Right renal pelvis (tissue), 4 donors: ENCODE data around the gene LYSMD1. TPM values are rescaled to one million over a fixed set of nuclear protein-coding genes. Genes with fewer than 3 reads are reported as not detected.

Experiments used
- DNase-seq, 4 donors: peaks; one replicate each; pipeline ENCODE4 v3.0.0-alpha.2; 2013; ENCODE audit warnings: low read depth in 4 of 4, low spot score in 3 of 4, missing footprints in 1 of 4
- polyA plus RNA-seq, 4 donors: library from polyadenylated mRNA; unstranded; fragments of 120-200 nt; gene quantifications; one replicate each; pipeline ENCODE4 v1.2.1, GENCODE V29; 2013; ENCODE audit not compliant: insufficient read length in 4 of 4

Gene LYSMD1
- polyA plus RNA-seq, 4 donors, result 16.9 to 19.1 (median 17.2) TPM

GRCh38 chr1:151143986-151144385 lies 21.7 kb downstream of the LYSMD1 start:
- DNase-seq, result no peak

GRCh38 chr1:151143057-151143435 lies 22.7 kb downstream of the LYSMD1 start:
- no peak for DNase-seq

- DNase-seq, result no peak
Observed at GRCh38 chr1:151142411-151143056, 23.2 kb downstream of the LYSMD1 start.

GRCh38 chr1:151137789-151138188 lies 27.9 kb downstream of the LYSMD1 start:
- DNase-seq, result no peak

DNA sequence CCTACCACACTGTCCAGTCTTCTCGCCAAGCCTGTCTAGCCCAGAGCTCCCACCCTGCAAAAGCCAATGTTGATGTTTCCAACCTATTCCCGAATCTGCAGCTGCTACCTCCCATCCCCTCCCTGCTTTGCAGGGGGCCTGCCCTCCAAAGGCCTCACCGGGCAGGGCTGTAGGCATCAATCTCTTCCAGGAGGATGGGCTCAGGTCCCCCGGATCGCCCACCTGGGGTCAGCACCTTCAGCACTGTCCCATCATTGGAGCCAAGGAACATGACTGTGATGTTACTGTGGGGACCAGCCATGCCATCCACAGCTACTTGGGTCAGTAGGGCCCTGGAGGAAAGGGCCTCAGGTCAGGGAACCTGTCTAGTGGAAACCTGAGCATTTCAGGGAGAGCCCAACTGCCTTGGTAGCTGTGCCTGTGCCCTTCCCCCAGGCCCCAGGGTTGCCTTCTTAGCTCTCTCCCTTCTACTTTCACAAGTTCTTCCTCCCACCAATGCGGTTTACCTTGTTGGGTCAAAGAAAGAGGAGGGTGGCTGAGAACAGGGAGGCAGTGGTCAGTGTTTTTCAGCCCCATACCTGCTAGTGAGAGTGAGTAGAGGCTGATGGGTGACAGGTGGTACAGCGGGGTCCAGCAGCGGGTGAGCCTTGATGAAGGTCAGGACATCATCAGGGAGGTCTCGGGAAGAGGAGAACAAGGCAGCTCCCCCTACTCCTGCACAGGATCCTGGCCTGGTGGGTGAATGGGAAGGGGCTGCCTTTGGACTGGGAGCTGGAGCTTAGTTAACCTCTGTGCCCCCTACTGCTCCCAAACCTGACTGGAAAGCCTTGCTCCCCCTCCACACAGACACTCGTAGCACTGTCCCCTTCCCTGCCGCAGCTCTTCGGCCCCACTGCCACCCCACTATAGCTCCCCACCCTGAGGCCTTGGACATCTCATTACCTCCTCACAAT lies 30.0 kb downstream of the LYSMD1 start:
- DNase-seq, result no peak

- DNase-seq, result no peak
Observed at GRCh38 chr1:151134991-151135390, 30.7 kb downstream of the LYSMD1 start.

GRCh38 chr1:151134396-151134795 lies 31.3 kb downstream of the LYSMD1 start:
- no peak for DNase-seq

- DNase-seq, result no peak
Observed at GRCh38 chr1:151133018-151133806, 32.5 kb downstream of the LYSMD1 start.

GRCh38 chr1:151132335-151133017 lies 33.2 kb downstream of the LYSMD1 start:
- no peak for DNase-seq

DNA sequence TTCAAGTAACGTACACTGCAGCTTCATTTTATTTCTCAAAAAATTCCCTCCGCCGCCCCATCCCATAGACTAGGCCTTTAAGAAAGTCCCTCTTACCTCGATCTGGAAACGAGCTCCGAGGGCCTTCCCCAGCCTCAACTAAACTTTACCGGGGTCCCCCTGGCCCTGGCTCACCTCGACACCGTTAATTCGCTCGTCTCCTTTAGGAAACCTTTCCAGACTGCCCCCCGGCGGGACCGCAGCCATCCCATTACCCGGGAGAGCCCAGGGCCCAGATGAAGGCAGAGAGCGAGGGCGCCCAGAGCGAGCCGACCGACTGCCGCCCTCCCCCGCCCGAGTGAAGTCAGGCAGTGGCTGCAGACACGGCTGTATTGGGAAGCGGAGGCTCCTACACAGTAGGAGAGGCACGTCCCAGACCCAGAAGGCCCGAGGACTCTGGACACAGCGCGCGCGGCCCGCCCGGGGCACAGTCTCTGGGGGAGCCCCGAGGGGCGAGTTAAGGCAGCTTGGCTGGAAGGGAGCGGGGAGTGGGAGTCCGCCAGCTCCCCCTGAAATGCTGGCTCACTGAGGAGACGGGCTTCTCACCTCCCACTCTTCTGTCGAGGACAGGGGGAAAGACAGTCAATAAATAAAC lies 33.9 kb downstream of the LYSMD1 start:
- no peak for DNase-seq

DNA sequence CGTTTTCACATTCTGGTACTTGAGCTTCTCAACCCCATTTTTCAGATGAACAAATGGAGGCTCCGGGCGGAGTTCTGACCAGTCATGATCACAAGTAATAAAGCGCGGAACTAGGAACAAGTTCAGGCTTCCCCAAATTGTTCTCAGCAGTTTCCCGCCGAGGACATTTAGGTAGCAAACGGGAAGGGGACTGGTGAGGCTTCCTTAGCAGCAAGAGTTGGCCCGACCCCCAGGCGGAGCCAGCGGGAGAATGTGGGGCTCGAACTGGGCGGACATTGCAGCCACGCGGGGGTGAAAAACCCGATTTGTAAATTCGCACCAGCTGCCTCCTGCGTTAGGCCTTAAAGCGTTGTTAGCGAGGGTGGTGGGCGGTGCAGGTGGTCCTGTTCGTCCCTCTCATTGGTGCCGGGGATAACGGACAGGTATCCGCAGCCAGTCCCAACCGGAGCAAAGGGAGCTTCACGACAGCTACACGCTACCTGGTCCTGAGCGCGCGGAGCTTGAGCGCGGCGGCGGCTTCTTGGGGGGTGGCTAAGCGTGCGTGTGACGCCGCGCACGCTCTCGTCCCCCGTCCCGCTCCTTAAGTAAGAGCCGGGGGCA lies 34.6 kb downstream of the LYSMD1 start:
- peak; percentile 74 to 88 (median 85) for DNase-seq

GRCh38 chr1:151128800-151129199 lies 36.9 kb downstream of the LYSMD1 start:
- DNase-seq, result no peak

GRCh38 chr1:151124763-151125403 lies 40.8 kb downstream of the LYSMD1 start:
- no peak for DNase-seq

DNA sequence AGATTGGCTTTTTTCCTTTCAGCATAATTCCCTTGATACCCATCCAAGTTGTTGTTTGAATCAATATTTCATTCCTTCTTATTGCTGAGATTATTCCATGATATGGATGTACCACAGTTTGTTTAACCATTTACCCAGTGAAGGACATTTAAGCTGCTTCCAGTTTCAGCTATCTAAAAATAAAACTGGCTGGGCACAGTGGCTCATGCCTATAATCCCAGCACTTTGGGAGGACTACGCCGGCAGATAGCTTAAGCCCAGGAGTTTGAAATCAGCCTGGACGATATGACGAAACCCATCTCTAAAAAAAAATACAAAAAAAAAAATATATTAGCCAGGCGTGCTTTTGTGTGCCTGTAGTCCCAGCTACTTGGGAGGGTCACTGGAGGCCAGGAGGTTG lies 51.8 kb downstream of the LYSMD1 start:
- no peak for DNase-seq

Other genes with a start within 250 kb of the LYSMD1 start
- gene SETDB1, start 239.5 kb downstream of the LYSMD1 start, polyA plus RNA-seq, result 10 to 100 TPM; 68.1 to 77.5 (median 70.1) TPM
- gene CERS2, start 191.1 kb downstream of the LYSMD1 start, polyA plus RNA-seq, result 100 to 1,000 TPM; 293 to 325 (median 308) TPM
- 10 to 100 TPM; 12.6 to 20.2 (median 14.8) TPM for gene ANXA9, start 183.6 kb downstream of the LYSMD1 start, polyA plus RNA-seq
- gene MINDY1, start 159.0 kb downstream of the LYSMD1 start, polyA plus RNA-seq, result 10 to 100 TPM; 38.7 to 47.0 (median 39.3) TPM
- gene PRUNE1, start 157.5 kb downstream of the LYSMD1 start, polyA plus RNA-seq, result 10 to 100 TPM; 43.6 to 50.4 (median 48.6) TPM
- 1 to 10 TPM; 1.3 to 4.9 (median 2.0) TPM for gene BNIPL, start 129.3 kb downstream of the LYSMD1 start, polyA plus RNA-seq
- 10 to 100 TPM; 11.9 to 13.7 (median 13.2) TPM for gene C1orf56, start 118.2 kb downstream of the LYSMD1 start, polyA plus RNA-seq
- 10 to 100 TPM; 66.2 to 86.6 (median 71.3) TPM for gene CDC42SE1, start 106.3 kb downstream of the LYSMD1 start, polyA plus RNA-seq
- gene MLLT11, start 105.5 kb downstream of the LYSMD1 start, polyA plus RNA-seq, result 10 to 100 TPM; 23.8 to 27.2 (median 26.0) TPM
- 10 to 100 TPM in 3 of 4 donors, 1 to 10 TPM in 1; 9.1 to 12.0 (median 10.8) TPM for gene GABPB2, start 95.1 kb downstream of the LYSMD1 start, polyA plus RNA-seq
- 10 to 100 TPM; 24.1 to 28.9 (median 24.9) TPM for gene SEMA6C, start 19.3 kb downstream of the LYSMD1 start, polyA plus RNA-seq
- 1 to 10 TPM; 1.2 to 1.7 (median 1.4) TPM for gene TNFAIP8L2, start 9.3 kb downstream of the LYSMD1 start, polyA plus RNA-seq
- gene SCNM1, start 242 bp upstream of the LYSMD1 start, polyA plus RNA-seq, result 10 to 100 TPM; 37.5 to 41.7 (median 38.9) TPM
- under 1 TPM; 0.73 to 0.96 (median 0.88) TPM for gene TMOD4, start 10.1 kb upstream of the LYSMD1 start, polyA plus RNA-seq
- gene VPS72, start 24.3 kb upstream of the LYSMD1 start, polyA plus RNA-seq, result 10 to 100 TPM; 63.7 to 74.7 (median 69.3) TPM
- 10 to 100 TPM; 59.2 to 69.7 (median 63.1) TPM for gene PIP5K1A, start 32.6 kb upstream of the LYSMD1 start, polyA plus RNA-seq
- 100 to 1,000 TPM; 135 to 165 (median 140) TPM for gene PSMD4, start 88.8 kb upstream of the LYSMD1 start, polyA plus RNA-seq
- 10 to 100 TPM; 23.1 to 26.3 (median 24.0) TPM for gene ZNF687, start 116.4 kb upstream of the LYSMD1 start, polyA plus RNA-seq
- gene PI4KB, start 161.5 kb upstream of the LYSMD1 start, polyA plus RNA-seq, result 10 to 100 TPM; 59.3 to 63.3 (median 61.4) TPM
- 10 to 100 TPM; 43.4 to 46.8 (median 45.3) TPM for gene RFX5, start 181.3 kb upstream of the LYSMD1 start, polyA plus RNA-seq
- gene SELENBP1, start 206.8 kb upstream of the LYSMD1 start, polyA plus RNA-seq, result 10 to 100 TPM; 45.4 to 53.6 (median 53.4) TPM
- gene PSMB4, start 233.7 kb upstream of the LYSMD1 start, polyA plus RNA-seq, result 100 to 1,000 TPM; 238 to 300 (median 254) TPM